ENCODE measurements around the gene CASZ1.

The CASZ1 gene

DNA sequence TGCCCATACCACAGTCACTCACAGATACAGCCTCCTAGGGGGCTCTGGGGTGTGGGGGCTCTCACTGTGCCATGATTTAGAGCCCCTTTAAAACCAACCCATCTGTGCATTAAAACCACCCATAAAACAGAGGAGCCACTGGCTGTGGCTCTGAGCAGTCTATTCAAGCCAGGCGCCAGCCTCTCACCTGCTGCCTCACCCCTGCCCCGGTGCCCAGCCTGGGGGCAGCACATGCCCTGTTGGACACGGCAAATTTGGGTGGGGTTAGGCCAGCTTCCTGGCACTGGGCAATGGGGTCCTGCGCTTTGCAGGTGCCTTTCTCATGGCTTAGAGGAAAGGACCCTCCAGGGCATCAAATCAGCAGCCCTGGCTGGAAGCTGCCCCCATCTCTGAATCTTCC lies 73.1 kb downstream of the CASZ1 start:
- no peak for DNase-seq

GRCh38 chr1:10722803-10723202 lies 73.6 kb downstream of the CASZ1 start:
- no peak for DNase-seq

GRCh38 chr1:10721381-10722321 lies 74.8 kb downstream of the CASZ1 start:
- DNase-seq = no peak

DNA sequence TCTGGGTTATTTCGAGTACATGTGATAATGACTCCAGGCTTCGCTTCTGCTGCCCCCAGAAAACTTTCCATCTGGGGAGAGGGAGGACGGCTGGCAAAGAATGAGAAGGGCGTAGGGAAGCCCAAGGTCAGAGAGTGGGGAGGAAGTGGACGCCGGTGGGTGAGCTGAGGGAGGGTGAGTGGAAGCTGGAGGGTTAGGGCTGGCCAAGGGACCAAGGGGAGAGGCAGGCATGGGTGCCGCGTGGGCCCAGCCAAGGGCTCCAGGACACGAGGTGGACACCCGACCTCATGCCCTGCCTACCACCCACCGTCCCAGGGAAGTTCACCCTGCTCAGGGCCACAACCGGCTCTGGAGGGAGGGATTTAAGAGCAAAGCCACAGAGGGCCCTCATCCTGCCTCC lies 75.8 kb downstream of the CASZ1 start:
- DNase-seq = no peak

- DNase-seq = no peak
Observed at GRCh38 chr1:10718083-10718415, 78.4 kb downstream of the CASZ1 start.

- no peak for DNase-seq
Observed at GRCh38 chr1:10717296-10718082, 79.0 kb downstream of the CASZ1 start.

- DNase-seq = no peak
Observed at GRCh38 chr1:10716840-10717239, 79.6 kb downstream of the CASZ1 start.

DNA sequence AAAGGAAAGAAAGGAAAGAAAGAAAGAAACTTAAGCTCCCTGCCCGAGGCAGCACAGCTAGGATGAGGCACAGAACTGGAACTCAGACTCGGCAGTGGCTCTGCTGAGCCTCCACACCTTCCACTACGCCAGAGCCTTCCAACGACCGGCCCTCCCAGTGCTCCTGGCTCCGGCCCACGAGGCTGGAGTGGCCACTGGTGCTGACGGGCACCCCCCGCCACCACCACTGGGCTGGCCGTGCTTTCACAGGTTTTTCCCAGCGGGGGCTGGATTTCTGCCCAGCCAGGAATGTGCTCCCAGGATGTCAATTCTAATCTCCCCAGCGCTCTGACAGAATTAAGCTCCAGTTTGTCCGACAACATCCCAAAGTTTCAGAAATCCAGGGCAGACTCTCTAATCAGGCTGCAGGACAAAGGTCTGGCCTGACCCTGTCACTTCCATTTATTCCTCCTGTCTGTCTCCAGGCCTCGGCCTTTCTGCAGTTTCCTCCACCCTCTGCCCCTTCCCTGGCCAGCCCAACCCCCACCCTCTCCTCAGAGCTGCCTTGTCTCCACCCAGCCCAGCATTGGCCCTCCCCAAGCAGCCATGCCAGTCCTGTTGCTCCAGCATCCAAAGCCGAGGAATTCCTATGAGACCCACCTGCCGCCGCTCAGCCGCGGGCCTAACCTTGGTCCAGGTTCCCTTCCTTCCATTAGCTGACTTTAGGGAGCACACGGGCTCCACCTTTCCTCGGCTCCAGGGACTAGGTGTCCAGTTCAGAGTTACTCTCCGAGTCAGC lies 81.9 kb downstream of the CASZ1 start:
- DNase-seq = no peak

DNA sequence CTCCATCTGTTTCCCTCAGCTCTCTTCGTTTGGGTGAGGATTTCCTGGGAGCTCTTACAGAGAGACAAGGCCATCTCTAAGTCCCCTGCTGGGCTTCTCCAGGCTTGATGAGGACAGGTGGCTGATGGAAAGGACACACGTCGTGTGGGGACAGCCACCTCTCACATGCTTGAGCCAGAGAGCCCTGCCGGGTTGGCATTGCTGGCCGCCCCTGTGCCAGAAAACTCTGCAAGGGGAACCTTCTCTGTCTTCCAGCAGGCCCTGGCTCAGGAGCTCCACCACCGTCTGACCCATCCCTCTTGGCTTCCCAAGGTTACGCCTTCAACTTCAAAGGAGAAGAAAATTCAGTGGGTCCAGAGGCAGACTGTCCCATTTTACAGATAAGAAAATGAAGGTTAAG lies 82.8 kb downstream of the CASZ1 start:
- DNase-seq = no peak

DNA sequence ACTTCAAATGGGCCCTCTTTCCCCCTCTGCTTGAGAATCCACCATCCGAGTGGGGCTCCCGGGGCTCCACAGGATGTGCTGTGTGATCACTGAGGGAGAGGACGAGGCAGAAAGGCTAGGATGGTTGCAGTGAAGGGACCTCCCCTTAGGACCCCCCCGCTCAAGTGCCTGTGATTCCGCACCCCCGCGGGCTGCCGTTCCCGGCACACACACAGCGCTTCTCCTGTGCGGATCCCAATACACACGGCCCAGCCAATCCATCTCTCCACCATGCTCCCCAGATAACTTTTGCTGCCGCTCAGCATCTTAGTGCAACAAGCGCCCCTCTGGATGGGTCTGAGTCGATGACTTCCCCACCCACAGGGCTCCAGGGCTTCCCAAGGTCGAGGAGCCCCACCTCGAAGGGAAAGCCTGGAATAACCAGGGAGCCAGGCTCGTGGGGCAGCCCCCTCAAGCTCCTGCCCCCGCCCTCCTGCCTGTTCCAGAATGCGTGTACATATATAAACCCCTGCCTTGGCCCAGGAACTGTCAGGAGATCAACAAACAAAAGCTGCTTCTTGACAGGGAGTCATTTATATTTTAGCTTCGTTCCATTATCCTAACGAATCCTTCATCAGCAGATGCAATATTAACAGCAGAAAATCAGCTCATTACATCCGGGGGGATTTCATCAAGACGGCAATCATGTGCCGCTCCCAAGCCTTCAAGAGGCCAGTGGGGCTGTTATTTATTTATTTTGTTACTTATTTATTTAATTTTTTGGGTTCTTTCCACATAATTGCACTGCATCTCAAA lies 83.7 kb downstream of the CASZ1 start:
- DNase-seq = no peak

DNA sequence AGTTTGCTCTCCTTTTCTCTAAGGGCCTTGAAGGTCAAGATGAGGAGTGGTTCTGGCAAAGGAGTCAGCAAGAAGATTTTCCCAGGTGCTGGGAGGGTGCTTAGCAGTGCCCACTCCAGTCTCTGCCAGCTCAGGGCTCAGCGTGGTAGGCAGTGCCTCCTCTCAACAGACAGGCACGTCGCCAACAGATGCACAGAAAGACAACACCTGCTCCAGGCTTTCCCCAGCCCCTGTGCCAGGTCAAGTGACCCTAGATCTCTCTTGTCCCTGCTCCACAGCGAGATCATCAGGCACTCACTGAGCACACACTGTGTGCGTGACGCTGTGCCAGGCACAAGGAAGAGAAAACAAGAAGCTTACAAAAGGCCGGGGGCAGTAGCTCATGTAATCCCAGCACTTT lies 86.0 kb downstream of the CASZ1 start:
- no peak for DNase-seq

DNA sequence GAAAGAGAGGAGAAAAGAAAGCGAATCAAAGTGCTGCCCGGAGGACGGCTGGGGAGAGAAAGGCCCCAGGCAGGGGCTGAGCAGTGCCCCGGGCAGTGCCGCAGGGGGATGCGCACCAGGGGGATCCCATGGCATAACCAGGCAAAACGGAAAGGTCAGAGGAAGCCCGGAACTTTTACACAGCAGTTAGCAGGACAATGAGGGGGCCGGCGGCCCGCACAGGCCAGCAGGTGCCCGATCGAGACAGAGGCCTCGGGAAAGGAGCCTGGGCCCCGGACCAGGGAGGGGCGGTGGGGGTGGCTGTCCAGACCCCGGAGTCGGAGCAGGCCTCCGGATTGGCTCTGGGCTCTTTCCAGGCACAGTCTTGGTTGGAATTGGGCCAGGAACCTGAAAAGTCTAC lies 86.8 kb downstream of the CASZ1 start:
- DNase-seq = no peak

GRCh38 chr1:10709165-10709564 lies 87.3 kb downstream of the CASZ1 start:
- no peak for DNase-seq

DNA sequence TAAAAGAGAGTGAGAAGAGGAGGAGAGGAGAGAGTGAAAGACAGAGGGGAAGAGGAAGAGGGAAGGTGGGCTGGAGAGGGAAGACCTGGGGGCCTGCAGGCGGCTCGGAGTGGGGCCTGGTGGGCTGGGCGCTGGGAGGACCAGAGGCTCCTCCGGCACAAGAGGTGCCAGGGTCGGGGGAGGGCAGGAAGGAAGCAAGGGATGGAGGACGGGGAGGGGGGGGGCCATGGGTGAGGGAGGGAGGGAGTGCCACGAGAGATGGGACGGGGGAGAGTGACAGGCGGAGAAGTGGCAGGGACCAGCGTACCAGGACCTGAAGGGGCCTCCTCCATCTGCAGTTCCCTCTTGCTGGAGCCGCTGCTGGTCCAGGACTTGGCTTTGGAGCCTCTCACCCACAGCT lies 87.7 kb downstream of the CASZ1 start:
- no peak for DNase-seq

- DNase-seq = no peak
Observed at GRCh38 chr1:10707208-10707607, 89.2 kb downstream of the CASZ1 start.

- no peak for DNase-seq
Observed at GRCh38 chr1:10706376-10706913, 90.0 kb downstream of the CASZ1 start.

- no peak for DNase-seq
Observed at GRCh38 chr1:10705953-10706352, 90.5 kb downstream of the CASZ1 start.

DNA sequence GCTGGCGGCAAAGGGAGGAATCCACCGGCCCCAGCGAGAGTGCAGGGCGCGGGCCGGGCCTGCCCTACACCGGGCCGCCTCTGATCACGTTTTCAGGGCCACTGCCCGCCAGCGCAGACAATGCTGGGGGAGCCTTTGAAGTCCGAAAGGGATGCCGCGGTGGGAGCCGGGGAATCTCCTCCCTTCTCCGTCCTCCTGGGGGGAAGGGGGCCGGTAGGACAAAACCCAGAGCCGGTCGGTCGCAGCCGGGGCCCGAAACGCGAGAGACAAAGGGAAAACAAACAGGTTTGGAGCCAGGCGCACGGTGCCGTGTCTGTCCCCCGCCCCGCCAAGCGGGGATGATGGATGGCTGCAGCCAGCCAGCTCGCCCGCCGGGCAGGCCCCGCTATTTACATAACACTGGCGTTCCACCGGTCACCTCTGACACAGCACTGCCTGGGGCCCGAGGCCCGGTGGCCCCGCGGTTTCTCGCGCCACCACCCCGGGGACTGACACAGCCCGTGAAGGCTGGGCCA lies 92.0 kb downstream of the CASZ1 start:
- DNase-seq = no peak

DNA sequence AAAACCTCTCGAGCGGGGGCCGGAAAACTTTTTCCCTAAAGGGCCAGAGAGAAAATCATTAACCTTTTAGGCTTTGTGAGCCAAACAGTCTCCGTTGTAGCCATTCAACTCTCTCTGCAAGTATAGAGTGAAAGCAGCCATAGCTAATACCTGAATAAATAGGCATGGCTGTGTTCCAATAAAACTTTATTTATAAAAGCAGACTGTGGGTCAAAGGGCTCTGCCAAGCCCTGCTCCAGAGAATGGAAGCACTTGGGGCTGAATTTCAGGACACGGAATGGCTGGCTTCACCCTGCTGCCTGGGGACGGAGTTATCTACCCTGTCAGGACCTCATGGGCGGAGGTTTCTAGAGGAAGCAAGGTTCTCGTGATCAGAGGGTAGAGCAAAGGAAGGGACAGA lies 92.7 kb downstream of the CASZ1 start:
- no peak for DNase-seq

- no peak for DNase-seq
Observed at GRCh38 chr1:10701145-10701544, 95.3 kb downstream of the CASZ1 start.

GRCh38 chr1:10699470-10699835 lies 97.0 kb downstream of the CASZ1 start:
- no peak for DNase-seq
